MM.1S (cell line): ENCODE data around the gene GJD2.

Experiments
- DNase-seq: peaks from one replicate; pipeline ENCODE4 v3.0.0-alpha.2; 2015
- H2AFZ ChIP-seq: fragments of 300-600 bp; sonication (generic); 2 replicates; pipeline ENCODE4 v1.6.0; 2016; ENCODE audit warnings: antibody characterized with exemption, low read length
- H3F3A ChIP-seq: fragments of 300-600 bp; sonication (generic); 2 replicates; pipeline ENCODE4 v1.6.1; 2016; ENCODE audit warnings: mild to moderate bottlenecking, antibody characterized with exemption, low read length, moderate library complexity, mixed read lengths; ENCODE audit not compliant: insufficient read depth
- H3K27ac ChIP-seq: fragments of 300-600 bp; sonication (generic); 2 replicates; pipeline ENCODE4 v1.5.1; 2016; ENCODE audit warnings: mild to moderate bottlenecking, low read length
- H3K27me3 ChIP-seq: fragments of 300-600 bp; sonication (generic); replicated peaks from 2 replicates; pipeline ENCODE4 v1.6.0; 2016; ENCODE audit warnings: low read length; ENCODE audit not compliant: insufficient read depth
- H3K36me3 ChIP-seq: fragments of 300-600 bp; sonication (generic); replicated peaks from 2 replicates; pipeline ENCODE4 v1.6.1; 2016; ENCODE audit warnings: mild to moderate bottlenecking, low read length, mixed read lengths; ENCODE audit not compliant: insufficient read depth
- H3K4me1 ChIP-seq: fragments of 300-600 bp; sonication (generic); 2 replicates; pipeline ENCODE4 v1.6.1; 2016; ENCODE audit warnings: low read length, mixed read lengths
- H3K4me2 ChIP-seq: fragments of 300-600 bp; sonication (generic); 2 replicates; pipeline ENCODE4 v1.6.0; 2016; ENCODE audit warnings: low read depth, low read length
- H3K4me3 ChIP-seq: fragments of 300-600 bp; sonication (generic); 2 replicates; pipeline ENCODE4 v1.5.1; 2016; ENCODE audit warnings: low read length, mixed read lengths
- H3K79me2 ChIP-seq: fragments of 300-600 bp; sonication (generic); 2 replicates; pipeline ENCODE4 v1.6.1; 2016; ENCODE audit warnings: mixed run types, low read length, mixed read lengths
- H3K9ac ChIP-seq: fragments of 300-600 bp; sonication (generic); 2 replicates; pipeline ENCODE4 v1.6.1; 2016; ENCODE audit warnings: low read length, mixed read lengths
- H3K9me2 ChIP-seq: fragments of 300-600 bp; sonication (generic); replicated peaks from 2 replicates; pipeline ENCODE4 v1.6.1; 2016; ENCODE audit warnings: mild to moderate bottlenecking, low read length, mixed read lengths; ENCODE audit not compliant: insufficient read depth
- H3K9me3 ChIP-seq: fragments of 300-600 bp; sonication (generic); replicated peaks from 2 replicates; pipeline ENCODE4 v1.6.1; 2016; ENCODE audit warnings: mild to moderate bottlenecking, low read length, mixed read lengths; ENCODE audit not compliant: insufficient read depth
- H4K20me1 ChIP-seq: fragments of 300-600 bp; sonication (generic); 2 replicates; pipeline ENCODE4 v1.6.1; 2016; ENCODE audit warnings: mild to moderate bottlenecking, low read length, moderate library complexity, mixed read lengths; ENCODE audit not compliant: insufficient read depth
- CTCF ChIP-seq: fragments of 300-600 bp; sonication (generic); IDR thresholded peaks from 2 replicates; pipeline ENCODE4 v1.5.1; 2016; ENCODE audit warnings: antibody characterized with exemption, low read length, mixed read lengths
- EZH2 ChIP-seq: fragments of 300-600 bp; sonication (generic); optimal IDR thresholded peaks from 2 replicates; pipeline ENCODE3; 2017; ENCODE audit warnings: low read depth, mild to moderate bottlenecking, antibody characterized with exemption, low read length, mixed read lengths
- EZH2phosphoT487 ChIP-seq: fragments of 300-600 bp; sonication (generic); IDR thresholded peaks from 2 replicates; pipeline ENCODE4 v1.6.1; 2018; ENCODE audit warnings: antibody characterized with exemption, low read length

GJD2 gene

GRCh38 chr15:34782901-34783300 is 28.1 kb upstream of the GJD2 start:
- DNase-seq, result no peak
- Histone ChIP-seq H3K36me3 (no peaks in the 10 kb centered on the region), H3K4me3 (no peak overlapping the region), H3K4me2 (no peak overlapping the region), H3K9ac (no peak overlapping the region), H3K27ac (no peak overlapping the region), H4K20me1 (no peaks in the 10 kb centered on the region), H3K4me1 (no peaks in the 10 kb centered on the region), H3F3A (no peaks in the 10 kb centered on the region), H3K79me2 (no peaks in the 10 kb centered on the region), H2AFZ (no peak overlapping the region), H3K27me3 (no peaks in the 10 kb centered on the region), H3K9me2 (no peaks in the 10 kb centered on the region), H3K9me3 (no peaks in the 10 kb centered on the region)
- TF ChIP-seq EZH2phosphoT487 (no peak), EZH2 (no peak), CTCF (no peak)

DNA sequence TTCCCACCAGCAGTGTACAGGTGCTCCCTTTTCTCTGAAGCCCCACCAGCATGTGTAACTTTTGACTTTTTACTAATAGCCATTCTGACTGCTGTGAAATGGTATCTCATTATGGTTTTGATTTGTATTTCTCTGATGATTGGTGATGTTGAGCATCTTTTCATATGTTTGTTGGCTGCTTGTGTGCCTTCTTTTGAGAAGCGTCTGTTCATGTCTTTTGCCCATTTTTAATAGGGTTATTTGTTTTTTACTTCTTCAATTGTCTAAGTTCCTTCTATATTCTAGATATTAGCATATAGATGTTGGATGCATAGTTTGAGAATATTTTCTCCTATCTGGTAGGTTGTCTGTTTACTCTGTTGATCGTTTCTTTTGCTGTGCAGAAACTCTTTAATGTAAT is 25.9 kb upstream of the GJD2 start:
- no peaks in the 10 kb centered on the region for H3K9me3 ChIP-seq
- H3K36me3 ChIP-seq, result no peaks in the 10 kb centered on the region
- H3K79me2 ChIP-seq, result no peaks in the 10 kb centered on the region
- H3K9me2 ChIP-seq, result no peaks in the 10 kb centered on the region
- TF ChIP-seq CTCF (no peak), EZH2phosphoT487 (no peak), EZH2 (no peak)
- no peaks in the 10 kb centered on the region for H3K4me1 ChIP-seq
- no peaks in the 10 kb centered on the region for H3F3A ChIP-seq
- H3K27me3 ChIP-seq, result no peaks in the 10 kb centered on the region
- no peak overlapping the region for H3K9ac ChIP-seq
- H3K27ac ChIP-seq, result no peak overlapping the region
- H3K4me2 ChIP-seq, result no peak overlapping the region
- no peaks in the 10 kb centered on the region for H4K20me1 ChIP-seq
- H2AFZ ChIP-seq, result no peak overlapping the region
- DNase-seq, result no peak
- H3K4me3 ChIP-seq, result no peak overlapping the region

- Histone ChIP-seq H2AFZ (no peak overlapping the region), H3K4me2 (no peak overlapping the region), H3K9me2 (no peaks in the 10 kb centered on the region), H3K36me3 (no peaks in the 10 kb centered on the region), H3K9ac (no peak overlapping the region), H3K79me2 (no peaks in the 10 kb centered on the region), H3F3A (no peaks in the 10 kb centered on the region), H3K4me3 (no peak overlapping the region), H3K4me1 (no peaks in the 10 kb centered on the region), H4K20me1 (no peaks in the 10 kb centered on the region), H3K27me3 (no peaks in the 10 kb centered on the region), H3K9me3 (no peaks in the 10 kb centered on the region), H3K27ac (no peak overlapping the region)
- DNase-seq, result no peak
- TF ChIP-seq EZH2phosphoT487, result no peak
- TF ChIP-seq CTCF, result no peak
- no peak for TF ChIP-seq EZH2
Measured at GRCh38 chr15:34776606-34777105, 21.9 kb upstream of the GJD2 start.

DNA sequence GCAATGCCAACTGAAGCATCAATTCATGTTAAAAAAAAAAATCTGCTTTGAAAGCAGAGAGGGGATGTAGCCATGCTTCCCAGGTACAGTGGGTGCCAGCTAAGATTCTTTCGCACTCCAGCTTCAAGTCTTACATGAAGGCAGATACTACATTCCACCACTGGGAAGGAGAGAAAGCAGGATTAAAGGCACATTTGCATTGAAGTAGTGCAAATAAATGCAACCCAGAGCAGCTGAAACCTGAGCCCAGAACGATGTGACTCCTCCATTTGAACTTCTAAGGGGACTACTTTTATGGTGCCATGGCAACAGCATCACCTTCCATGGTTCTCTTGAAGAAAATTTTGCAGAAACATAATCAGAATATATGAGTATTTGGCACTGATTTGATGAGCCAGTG is 19.1 kb upstream of the GJD2 start:
- Histone ChIP-seq H3K4me2 (no peak overlapping the region), H2AFZ (no peak overlapping the region), H3K4me1 (no peaks in the 10 kb centered on the region), H3K9me3 (no peaks in the 10 kb centered on the region), H3K9ac (no peak overlapping the region), H3K79me2 (no peaks in the 10 kb centered on the region), H3K4me3 (no peak overlapping the region), H3K27me3 (no peaks in the 10 kb centered on the region), H3F3A (no peaks in the 10 kb centered on the region), H3K9me2 (no peaks in the 10 kb centered on the region), H3K27ac (no peak overlapping the region), H4K20me1 (no peaks in the 10 kb centered on the region), H3K36me3 (no peaks in the 10 kb centered on the region)
- DNase-seq, result no peak
- no peak for TF ChIP-seq EZH2
- no peak for TF ChIP-seq CTCF
- TF ChIP-seq EZH2phosphoT487, result no peak
